Tibial artery (tissue), 4 donors: Measurements from ENCODE around the gene CPZ.
A peak's percentile ranks its signal among the peaks of the same experiment; 100 is the strongest.

Experiments used
- DNase-seq, 2 donors: peaks; one replicate each; pipeline ENCODE4 v3.0.0-alpha.2; 2019
- H3K27ac ChIP-seq, 2 donors: fragments of 200-600 bp; sonication (generic) in 1 of 2; 1 replicate in 1 of 2; 2 replicates in 1 of 2; pipeline ENCODE4 v1.5.1; 2018 to 2019; ENCODE audit warnings: mild to moderate bottlenecking in 1 of 2
- H3K27me3 ChIP-seq, 2 donors: fragments of 200-600 bp; sonication (generic) in 1 of 2; one replicate each; pipeline versions ENCODE4 v1.5.1 to v1.6.0; 2016 to 2019
- H3K36me3 ChIP-seq, 3 donors: fragments of 200-600 bp; sonication (generic) in 2 of 3; one replicate each; pipeline ENCODE4 v1.5.1; 2016 to 2019; ENCODE audit warnings: mild to moderate bottlenecking in 2 of 3
- H3K4me1 ChIP-seq, 4 donors: fragments of 200-600 bp; sonication (generic) in 2 of 4; 1 replicate in 3 of 4; 2 replicates in 1 of 4; pipeline ENCODE4 v1.5.1; 2016 to 2019
- H3K4me3 ChIP-seq, 2 donors: fragments of 200-600 bp; sonication (generic) in 1 of 2; 1 replicate in 1 of 2; 2 replicates in 1 of 2; pipeline ENCODE4 v1.5.1; 2018 to 2019; ENCODE audit warnings: mild to moderate bottlenecking in 2 of 2
- H3K9me3 ChIP-seq, 3 donors: fragments of 200-600 bp; sonication (generic) in 1 of 3; one replicate each; pipeline ENCODE4 v1.5.1; 2016 to 2019
- intact Hi-C: fragments of 100-400 bp; cut with DNase I; formaldehyde crosslinking; loops from one replicate; pipeline ENCODE4 v1.15.0; 2023; ENCODE audit warnings: low total_unique reads
- TF ChIP-seq, protein P1 (sequence below), 2 experiments: fragments of 200-600 bp in 1 of 2; fragments of 450-650 bp in 1 of 2; IDR thresholded peaks; one replicate each; pipeline ENCODE4 v1.5.1; 2017 to 2019; ENCODE audit warnings: antibody characterized with exemption in 2 of 2, mild to moderate bottlenecking in 1 of 2, moderate library complexity in 1 of 2

CPZ gene

DNA sequence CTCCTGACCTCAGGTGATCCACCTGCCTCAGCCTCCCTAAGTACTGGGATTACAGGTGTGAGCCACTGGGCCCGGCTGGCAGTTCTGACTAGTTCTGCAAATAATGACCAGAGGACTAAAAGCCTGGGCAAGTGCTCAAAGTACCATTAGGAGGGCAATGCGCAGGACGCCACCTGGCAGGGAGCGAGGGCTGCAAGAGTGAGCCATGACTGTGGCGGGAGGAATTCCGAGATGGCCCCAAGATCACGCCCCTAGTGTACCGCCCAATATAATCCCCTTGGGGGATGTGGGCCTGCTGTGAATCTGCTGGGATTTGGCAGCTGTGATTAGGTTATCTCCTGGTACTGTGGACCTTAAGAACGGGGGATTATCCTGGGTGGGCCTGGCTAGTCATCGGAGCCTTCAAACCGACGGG is 38.6 kb upstream of the CPZ start:
- no peaks in the 10 kb centered on the region for H3K4me1 ChIP-seq
- no peaks in the 10 kb centered on the region for H3K9me3 ChIP-seq
- no peak overlapping the region for H3K4me3 ChIP-seq
- H3K27ac ChIP-seq, result no peak overlapping the region
- DNase-seq, result peak in 1 of 2 donors; percentile 41
- H3K27me3 ChIP-seq, result peaks cover 0 to 3% of the 10 kb centered on the region in 2 donors
- intact Hi-C loops, result no loop called here
- H3K36me3 ChIP-seq, result no peaks in the 10 kb centered on the region
- TF ChIP-seq, protein P1, sequence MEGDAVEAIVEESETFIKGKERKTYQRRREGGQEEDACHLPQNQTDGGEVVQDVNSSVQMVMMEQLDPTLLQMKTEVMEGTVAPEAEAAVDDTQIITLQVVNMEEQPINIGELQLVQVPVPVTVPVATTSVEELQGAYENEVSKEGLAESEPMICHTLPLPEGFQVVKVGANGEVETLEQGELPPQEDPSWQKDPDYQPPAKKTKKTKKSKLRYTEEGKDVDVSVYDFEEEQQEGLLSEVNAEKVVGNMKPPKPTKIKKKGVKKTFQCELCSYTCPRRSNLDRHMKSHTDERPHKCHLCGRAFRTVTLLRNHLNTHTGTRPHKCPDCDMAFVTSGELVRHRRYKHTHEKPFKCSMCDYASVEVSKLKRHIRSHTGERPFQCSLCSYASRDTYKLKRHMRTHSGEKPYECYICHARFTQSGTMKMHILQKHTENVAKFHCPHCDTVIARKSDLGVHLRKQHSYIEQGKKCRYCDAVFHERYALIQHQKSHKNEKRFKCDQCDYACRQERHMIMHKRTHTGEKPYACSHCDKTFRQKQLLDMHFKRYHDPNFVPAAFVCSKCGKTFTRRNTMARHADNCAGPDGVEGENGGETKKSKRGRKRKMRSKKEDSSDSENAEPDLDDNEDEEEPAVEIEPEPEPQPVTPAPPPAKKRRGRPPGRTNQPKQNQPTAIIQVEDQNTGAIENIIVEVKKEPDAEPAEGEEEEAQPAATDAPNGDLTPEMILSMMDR (IDR thresholded peaks at IDR 0.05), result no peak

DNA sequence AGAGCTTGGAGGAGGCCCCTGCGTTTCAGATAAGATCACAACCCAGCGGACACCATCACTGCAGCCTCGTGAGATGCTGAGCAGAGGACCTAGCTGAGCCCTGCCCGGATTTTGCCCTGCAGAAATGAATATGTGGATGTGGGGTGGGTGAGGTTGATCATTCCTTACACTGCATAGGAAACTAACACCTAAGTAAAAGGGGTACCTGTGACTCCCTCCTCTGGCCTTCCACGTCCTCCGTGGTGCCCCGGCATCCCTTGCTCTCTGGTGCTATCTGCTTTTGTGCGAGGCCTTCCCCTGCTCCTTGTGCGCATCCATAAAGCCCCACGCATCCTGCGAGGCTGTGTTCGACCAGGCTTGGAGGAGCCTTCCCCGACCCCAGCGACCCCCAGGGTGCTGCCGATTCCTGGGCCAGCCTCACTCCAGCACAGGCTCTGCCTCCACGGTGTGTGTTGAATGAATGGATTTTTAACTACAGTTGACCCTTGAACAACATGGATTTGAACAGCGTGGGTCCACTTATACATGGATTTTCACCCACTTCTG is 37.9 kb upstream of the CPZ start:
- H3K4me1 ChIP-seq, result no peaks in the 10 kb centered on the region
- H3K27ac ChIP-seq, result no peak overlapping the region
- no peaks in the 10 kb centered on the region for H3K9me3 ChIP-seq
- peaks cover 0 to 5% of the 10 kb centered on the region in 2 donors for H3K27me3 ChIP-seq
- no peak overlapping the region for H3K4me3 ChIP-seq
- peak in 1 of 2 donors; percentile 51 for DNase-seq
- H3K36me3 ChIP-seq, result no peaks in the 10 kb centered on the region
- TF ChIP-seq, protein P1 (IDR thresholded peaks at IDR 0.05), result no peak
- intact Hi-C loops, result no loop called here

DNA sequence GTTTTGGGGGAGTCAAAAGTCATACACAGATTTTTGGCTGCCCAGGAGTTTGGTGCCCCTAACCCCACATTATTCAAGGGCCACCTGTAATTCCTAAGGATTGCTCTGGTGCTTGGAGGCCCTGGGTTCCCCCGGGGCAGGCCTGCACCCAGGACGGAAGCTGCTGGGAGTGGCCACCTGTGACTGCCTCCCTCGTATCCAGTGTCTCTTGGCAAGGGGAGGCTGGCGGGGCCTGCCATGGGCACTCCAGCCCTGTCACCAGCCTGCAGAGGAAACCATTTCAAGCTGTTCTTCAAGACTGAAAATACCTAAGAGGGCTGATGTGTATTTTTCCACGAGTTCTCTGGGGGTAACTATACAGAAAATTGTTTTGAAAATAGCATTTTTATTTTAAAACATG is 36.8 kb upstream of the CPZ start:
- TF ChIP-seq, protein P1 (IDR thresholded peaks at IDR 0.05), result no peak

DNA sequence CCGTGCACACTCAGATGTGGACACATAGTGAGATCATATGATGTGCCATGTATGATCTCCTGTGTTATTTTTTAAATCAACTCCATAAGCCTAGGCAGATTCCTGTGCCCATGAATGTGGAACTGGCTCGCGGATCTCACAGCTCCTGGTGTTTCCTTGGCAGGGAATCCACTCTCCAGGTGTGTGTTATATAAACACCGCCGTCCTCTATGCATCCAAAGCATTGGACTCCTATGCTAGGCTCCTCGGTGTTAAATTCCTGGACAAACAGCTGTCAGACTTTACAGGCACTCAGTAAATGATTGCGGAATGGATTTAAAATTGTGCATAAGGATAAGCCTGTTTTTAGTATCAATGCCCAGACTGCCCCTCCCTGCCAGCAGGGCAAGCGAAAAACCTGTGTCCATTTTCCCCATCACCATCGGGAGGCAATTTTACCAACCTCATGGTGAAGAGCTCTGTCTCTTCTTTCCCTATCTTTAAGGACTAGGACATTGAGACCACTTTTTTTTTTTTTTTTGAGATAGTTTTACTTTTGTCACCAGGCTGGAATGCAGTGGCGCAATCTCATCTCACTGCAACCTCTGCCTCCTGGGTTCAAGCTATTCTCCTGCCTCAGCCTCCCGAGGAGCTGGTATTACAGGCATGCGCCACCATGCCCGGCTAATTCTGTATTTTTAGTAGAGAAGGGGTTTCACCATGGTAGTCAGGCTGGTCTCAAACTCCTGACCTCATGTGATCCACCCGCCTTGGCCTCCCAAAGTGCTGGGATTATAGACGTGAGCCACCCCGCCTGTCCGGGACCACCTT is 36.0 kb upstream of the CPZ start:
- no peaks in the 10 kb centered on the region for H3K36me3 ChIP-seq
- intact Hi-C loops, result no loop called here
- TF ChIP-seq, protein P1 (IDR thresholded peaks at IDR 0.05), result no peak
- DNase-seq, result peak in 1 of 2 donors; percentile 28
- no peaks in the 10 kb centered on the region for H3K9me3 ChIP-seq
- no peaks in the 10 kb centered on the region for H3K4me1 ChIP-seq
- H3K27ac ChIP-seq, result no peak overlapping the region
- H3K27me3 ChIP-seq, result peaks cover 0 to 13% of the 10 kb centered on the region in 2 donors
- H3K4me3 ChIP-seq, result no peak overlapping the region

More for the DNA sequence above, 36.8 kb upstream of the CPZ start:
- H3K4me1 ChIP-seq, result no peaks in the 10 kb centered on the region
- H3K27ac ChIP-seq, result no peak overlapping the region
- DNase-seq, result no peak
- H3K4me3 ChIP-seq, result no peak overlapping the region
- intact Hi-C loops, result no loop called here
- H3K27me3 ChIP-seq, result peaks cover 0 to 12% of the 10 kb centered on the region in 2 donors
- no peaks in the 10 kb centered on the region for H3K9me3 ChIP-seq
- no peaks in the 10 kb centered on the region for H3K36me3 ChIP-seq

DNA sequence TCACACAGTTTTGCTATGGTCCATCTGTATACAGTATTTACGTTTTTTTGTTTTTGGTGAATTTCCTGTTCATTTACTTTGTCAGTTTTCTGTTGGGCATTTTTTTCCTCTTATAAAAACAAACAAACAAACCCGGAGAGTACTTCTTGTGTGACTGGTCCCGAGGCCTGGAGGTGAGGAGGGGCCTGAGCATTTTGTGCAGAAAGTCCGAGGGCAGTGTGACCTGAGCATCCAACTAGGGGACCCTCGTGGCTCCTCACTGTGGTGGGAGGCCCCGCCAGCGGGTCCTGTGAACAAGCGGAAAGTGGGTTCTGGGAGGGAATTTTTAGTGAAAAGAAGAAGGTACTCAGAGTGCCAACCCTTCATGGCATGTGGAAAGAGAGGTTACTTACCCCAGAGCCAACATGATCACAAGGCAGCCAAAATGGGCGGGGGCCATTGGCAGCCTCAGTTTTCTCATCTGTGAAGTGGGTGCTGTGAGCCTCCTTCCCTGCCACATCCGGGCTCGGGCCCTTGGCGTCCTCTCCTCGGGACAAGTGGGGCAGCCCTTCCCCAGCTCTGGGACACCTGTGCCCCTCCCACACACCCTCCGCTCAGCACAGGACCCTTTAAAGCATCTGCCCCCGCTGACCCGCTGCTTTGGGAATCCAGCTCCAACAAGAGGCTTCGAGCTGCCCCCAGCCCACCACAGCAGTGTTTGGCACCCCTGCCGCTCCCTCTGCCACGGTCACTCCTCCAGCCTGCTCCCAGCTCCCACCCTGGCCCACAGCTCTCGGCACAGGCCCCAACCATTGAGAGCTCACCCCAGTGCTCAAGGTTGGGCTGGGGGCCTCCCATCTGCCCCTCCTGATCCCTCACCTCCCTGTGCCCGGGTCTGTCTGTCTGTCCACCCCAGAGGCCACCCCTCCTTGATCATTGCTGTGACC is 35.2 kb upstream of the CPZ start:
- TF ChIP-seq, protein P1 (IDR thresholded peaks at IDR 0.05), result no peak
- peak in 1 of 2 donors; percentile 58 for DNase-seq
- peaks cover 0 to 13% of the 10 kb centered on the region in 2 donors for H3K27me3 ChIP-seq
- no peaks in the 10 kb centered on the region for H3K4me1 ChIP-seq
- H3K9me3 ChIP-seq, result no peaks in the 10 kb centered on the region
- no peak overlapping the region for H3K4me3 ChIP-seq
- intact Hi-C loops, result no loop called here
- no peak overlapping the region for H3K27ac ChIP-seq
- no peaks in the 10 kb centered on the region for H3K36me3 ChIP-seq
